ENCODE results near the gene FOXP4.

FOXP4 gene

DNA sequence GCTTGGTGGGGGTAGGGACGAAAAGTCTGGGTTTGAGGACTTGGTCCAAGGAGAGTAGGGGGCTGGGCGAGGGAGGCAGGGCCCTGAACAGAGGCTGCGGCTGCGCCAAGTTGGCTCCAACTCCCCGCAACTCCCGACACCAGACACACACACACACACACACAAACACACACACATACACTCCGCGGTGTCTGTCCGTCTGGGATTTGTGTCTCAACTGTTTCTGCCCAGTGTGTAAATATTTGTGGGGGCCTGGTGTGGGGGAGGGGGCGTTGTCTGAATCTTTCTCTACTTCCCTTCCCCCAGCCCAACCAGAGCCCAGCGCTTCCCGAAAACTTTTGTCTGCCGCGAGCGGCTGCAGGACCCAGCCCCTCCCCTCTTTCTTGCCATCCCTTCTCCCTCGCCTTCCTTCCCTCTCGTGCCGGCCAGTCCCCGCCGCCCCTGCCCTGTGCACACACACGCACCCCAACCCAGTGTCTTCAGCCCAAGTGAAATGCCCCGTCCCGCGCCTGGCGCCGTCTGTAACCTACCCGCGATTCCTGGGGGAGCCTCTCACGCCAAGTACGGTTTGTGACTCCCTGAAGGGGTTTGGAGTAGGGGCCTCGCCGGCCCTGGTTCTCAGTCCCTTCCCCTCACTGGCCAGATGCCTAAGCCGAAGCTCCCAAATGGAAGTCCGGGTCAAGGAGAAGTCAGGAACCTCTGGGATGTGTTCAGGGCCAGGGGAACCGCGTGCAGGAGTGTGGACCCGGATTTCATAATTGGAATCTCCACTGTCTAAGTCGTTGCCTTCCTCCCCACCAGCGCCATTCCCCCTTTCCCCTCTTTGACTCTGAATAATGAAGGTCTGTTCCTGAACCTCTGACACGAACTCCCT is 93.0 kb downstream of the FOXP4 start:
- TF ChIP-seq EZH2phosphoT487 (IDR thresholded peaks at IDR 0.05; ENCODE audit: low read depth) = no peak
- TF ChIP-seq CTCF (IDR thresholded peaks at IDR 0.05; ENCODE audit: low read depth, low read length) = no peak
- H3K4me1 ChIP-seq (ENCODE audit: low read length) = no peaks in the 10 kb centered on the region
- no peaks in the 10 kb centered on the region for H3K36me3 ChIP-seq (replicated peaks; ENCODE audit: low read depth, low read length)
- no peaks in the 10 kb centered on the region for H4K20me1 ChIP-seq (ENCODE audit: insufficient read depth, low read length)
- no peak overlapping the region for H3K4me2 ChIP-seq (ENCODE audit: low read length)
- H2AFZ ChIP-seq (ENCODE audit: low read depth, low read length) = no peak overlapping the region
- H3K27me3 ChIP-seq (ENCODE audit: low read depth, low read length) = peaks cover 4% of the 10 kb centered on the region; the same call in 1 of the 2 replicates
- no peaks in the 10 kb centered on the region for H3K79me2 ChIP-seq (ENCODE audit: low read length)
- no peak overlapping the region for H3K4me3 ChIP-seq (ENCODE audit: low read length)
- no peaks in the 10 kb centered on the region for H3K9me3 ChIP-seq (ENCODE audit: insufficient read depth, low read length)
- H3K27ac ChIP-seq (ENCODE audit: low read length) = no peak overlapping the region
- H3K9ac ChIP-seq (ENCODE audit: low read length) = no peak overlapping the region

GRCh38 chr6:41639809-41640371 is 93.7 kb downstream of the FOXP4 start:
- TF ChIP-seq EZH2phosphoT487 (IDR thresholded peaks at IDR 0.05; ENCODE audit: low read depth) (no peak), CTCF (IDR thresholded peaks at IDR 0.05; ENCODE audit: low read depth, low read length) (no peak)
- H4K20me1 ChIP-seq (ENCODE audit: insufficient read depth, low read length) = no peaks in the 10 kb centered on the region
- H3K27me3 ChIP-seq (ENCODE audit: low read depth, low read length) = peaks cover 4% of the 10 kb centered on the region; the same call in 1 of the 2 replicates
- H3K9ac ChIP-seq (ENCODE audit: low read length) = no peak overlapping the region
- H2AFZ ChIP-seq (ENCODE audit: low read depth, low read length) = no peak overlapping the region
- no peak overlapping the region for H3K4me3 ChIP-seq (ENCODE audit: low read length)
- no peaks in the 10 kb centered on the region for H3K36me3 ChIP-seq (replicated peaks; ENCODE audit: low read depth, low read length)
- no peaks in the 10 kb centered on the region for H3K9me3 ChIP-seq (ENCODE audit: insufficient read depth, low read length)
- no peaks in the 10 kb centered on the region for H3K4me1 ChIP-seq (ENCODE audit: low read length)
- H3K27ac ChIP-seq (ENCODE audit: low read length) = no peak overlapping the region
- no peak overlapping the region for H3K4me2 ChIP-seq (ENCODE audit: low read length)
- H3K79me2 ChIP-seq (ENCODE audit: low read length) = no peaks in the 10 kb centered on the region

- H3K27me3 ChIP-seq (ENCODE audit: low read depth, low read length) = peaks cover 4% of the 10 kb centered on the region; the same call in 1 of the 2 replicates
- no peaks in the 10 kb centered on the region for H4K20me1 ChIP-seq (ENCODE audit: insufficient read depth, low read length)
- H3K36me3 ChIP-seq (replicated peaks; ENCODE audit: low read depth, low read length) = no peaks in the 10 kb centered on the region
- H3K27ac ChIP-seq (ENCODE audit: low read length) = no peak overlapping the region
- no peak for TF ChIP-seq CTCF (IDR thresholded peaks at IDR 0.05; ENCODE audit: low read depth, low read length)
- TF ChIP-seq EZH2phosphoT487 (IDR thresholded peaks at IDR 0.05; ENCODE audit: low read depth) = no peak
- no peaks in the 10 kb centered on the region for H3K9me3 ChIP-seq (ENCODE audit: insufficient read depth, low read length)
- no peak overlapping the region for H3K4me3 ChIP-seq (ENCODE audit: low read length)
- no peak overlapping the region for H2AFZ ChIP-seq (ENCODE audit: low read depth, low read length)
- no peak overlapping the region for H3K4me2 ChIP-seq (ENCODE audit: low read length)
- H3K79me2 ChIP-seq (ENCODE audit: low read length) = no peaks in the 10 kb centered on the region
- no peak overlapping the region for H3K9ac ChIP-seq (ENCODE audit: low read length)
- no peaks in the 10 kb centered on the region for H3K4me1 ChIP-seq (ENCODE audit: low read length)
Measured at GRCh38 chr6:41640426-41640825, 94.2 kb downstream of the FOXP4 start.

DNA sequence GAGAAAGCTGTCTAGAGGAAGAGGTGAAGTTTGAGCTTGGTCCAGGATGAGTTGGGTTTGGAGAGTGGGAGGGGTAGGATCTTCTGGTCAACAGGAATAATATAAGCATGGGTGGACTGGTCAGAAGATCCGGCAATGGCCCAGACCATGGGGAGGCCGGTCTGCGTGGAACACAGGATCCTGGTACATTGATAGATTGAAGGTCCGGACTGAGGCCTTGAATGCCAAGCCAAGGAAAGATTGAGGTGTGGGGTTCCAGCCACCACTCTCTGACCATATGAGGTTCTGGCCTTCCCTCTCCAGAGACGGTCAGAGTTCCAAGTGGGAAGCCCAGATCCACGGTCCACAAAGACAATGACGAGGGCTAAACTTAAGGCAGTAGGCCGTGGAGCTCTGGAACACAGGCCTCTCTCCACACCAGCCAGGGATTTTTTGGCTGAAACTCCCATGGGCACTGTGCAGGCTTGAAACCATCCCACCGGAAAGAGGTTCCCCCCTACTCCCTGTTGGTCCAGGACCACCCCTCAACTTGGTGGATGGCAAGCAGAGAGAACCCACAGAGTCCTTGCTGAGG is 95.3 kb downstream of the FOXP4 start:
- TF ChIP-seq CTCF (IDR thresholded peaks at IDR 0.05; ENCODE audit: low read depth, low read length) (no peak), EZH2phosphoT487 (IDR thresholded peaks at IDR 0.05; ENCODE audit: low read depth) (no peak)
- no peaks in the 10 kb centered on the region for H3K79me2 ChIP-seq (ENCODE audit: low read length)
- no peak overlapping the region for H2AFZ ChIP-seq (ENCODE audit: low read depth, low read length)
- no peaks in the 10 kb centered on the region for H3K36me3 ChIP-seq (replicated peaks; ENCODE audit: low read depth, low read length)
- H3K27me3 ChIP-seq (ENCODE audit: low read depth, low read length) = peaks cover 8% of the 10 kb centered on the region
- no peak overlapping the region for H3K9ac ChIP-seq (ENCODE audit: low read length)
- no peaks in the 10 kb centered on the region for H3K9me3 ChIP-seq (ENCODE audit: insufficient read depth, low read length)
- no peak overlapping the region for H3K4me3 ChIP-seq (ENCODE audit: low read length)
- H3K4me1 ChIP-seq (ENCODE audit: low read length) = no peaks in the 10 kb centered on the region
- no peaks in the 10 kb centered on the region for H4K20me1 ChIP-seq (ENCODE audit: insufficient read depth, low read length)
- no peak overlapping the region for H3K4me2 ChIP-seq (ENCODE audit: low read length)
- no peak overlapping the region for H3K27ac ChIP-seq (ENCODE audit: low read length)

All from OCI-LY3 (cell line).